GM04503 (cell line): ENCODE data around the gene SENP2.
"Not testable (repeated sequence)": the region's sequence is repeated elsewhere in the genome, so short reads cannot be mapped to it uniquely, and the experiment has no call there.

Experiments used
- DNase-seq: peaks from one replicate; pipeline ENCODE4 v3.0.0-alpha.2; 2012; ENCODE audit warnings: low read depth

The SENP2 gene

DNA sequence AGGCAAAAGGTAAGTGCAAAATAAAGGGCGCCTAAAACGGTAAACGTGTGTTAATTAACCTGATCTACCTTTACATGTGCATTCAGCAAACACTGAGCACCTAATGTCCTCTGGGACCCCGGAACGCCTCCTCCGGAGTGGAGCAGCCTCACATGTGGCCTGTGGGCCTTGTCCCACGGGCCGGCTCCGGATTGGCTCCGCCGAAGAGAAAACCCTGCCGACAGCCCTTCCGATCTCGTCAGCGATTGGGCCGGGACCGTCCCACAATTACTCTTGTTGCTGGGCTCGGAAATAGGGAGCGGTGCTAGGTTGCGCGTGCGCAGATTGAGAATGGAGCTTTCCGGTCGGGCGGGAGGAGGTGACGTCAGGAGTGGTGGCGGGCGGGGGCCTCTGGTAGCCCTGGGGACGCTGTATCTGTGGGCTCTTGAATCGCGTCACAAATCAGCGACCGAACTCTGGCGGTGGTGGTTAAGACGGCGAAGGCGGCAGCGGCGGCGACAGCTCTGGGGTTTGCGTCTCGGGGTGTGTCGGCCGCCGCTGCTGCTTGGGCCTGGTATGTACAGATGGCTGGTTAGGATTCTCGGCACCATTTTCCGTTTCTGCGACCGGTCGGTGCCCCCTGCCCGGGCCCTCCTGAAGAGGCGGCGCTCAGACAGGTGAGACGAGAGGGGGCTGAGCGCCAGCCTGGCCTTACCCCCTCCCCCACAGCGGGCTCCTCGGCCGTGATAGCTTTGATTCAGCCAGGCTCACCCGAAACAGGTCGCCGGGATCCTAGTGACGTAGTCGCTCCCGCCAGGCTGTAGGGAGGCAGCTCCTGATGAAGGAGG is at the start of gene SENP2:
TSS of gene SENP2 (plus strand) at position 437 of the 827 bp plus-strand sequence. CDS start at position 556, 119 bp downstream.
- peak; percentile 91 for DNase-seq

DNA sequence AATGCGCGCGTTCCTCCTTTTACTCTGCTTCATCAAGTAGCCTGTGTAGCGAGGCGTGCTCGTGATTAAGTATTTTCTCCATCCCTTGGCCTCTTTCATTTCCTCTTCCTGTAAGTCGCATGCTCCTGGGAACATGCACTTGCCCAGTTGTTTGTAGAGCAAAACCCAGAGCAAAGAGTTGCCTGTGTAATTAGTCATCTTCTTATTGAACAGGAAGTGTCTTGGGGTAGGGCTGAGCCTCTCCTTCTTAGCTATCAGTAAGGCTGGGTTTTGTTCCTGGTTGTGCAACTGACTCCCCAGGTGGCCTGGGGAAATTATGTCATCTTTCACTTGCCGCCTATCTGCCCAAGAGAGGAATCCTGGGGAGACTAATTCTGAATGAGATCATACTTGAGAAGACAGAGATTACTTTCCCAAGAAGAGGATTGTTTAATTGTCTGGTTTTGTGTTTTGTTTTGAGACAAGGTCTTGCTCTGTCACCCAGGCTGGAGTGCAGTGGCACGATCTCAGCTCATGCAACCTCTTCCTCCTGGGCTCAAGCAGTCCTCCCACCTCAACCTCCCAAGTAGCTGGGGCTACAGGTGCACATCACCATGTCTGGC is 48.6 kb upstream of the SENP2 start:
- peak; percentile 37 for DNase-seq

DNA sequence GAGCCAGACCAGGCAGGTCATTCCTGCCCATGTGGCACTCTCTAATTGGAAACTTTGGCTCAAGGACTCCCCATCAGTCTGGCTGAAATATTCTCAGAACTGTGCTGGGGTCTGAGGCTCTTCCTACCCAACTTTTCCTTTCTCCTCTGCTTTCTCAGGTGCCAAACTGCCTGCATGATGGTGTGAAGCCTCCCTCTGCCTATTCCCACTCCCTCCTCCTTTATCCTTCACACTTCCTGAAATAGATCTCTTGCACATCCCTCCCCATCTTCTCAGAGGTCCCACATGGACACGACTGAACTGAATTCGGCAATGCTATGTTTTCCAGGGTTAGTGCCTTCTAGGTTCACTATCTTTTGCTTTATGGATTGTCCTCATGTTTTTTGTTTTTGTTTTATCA is 46.2 kb upstream of the SENP2 start:
- no peak for DNase-seq

DNA sequence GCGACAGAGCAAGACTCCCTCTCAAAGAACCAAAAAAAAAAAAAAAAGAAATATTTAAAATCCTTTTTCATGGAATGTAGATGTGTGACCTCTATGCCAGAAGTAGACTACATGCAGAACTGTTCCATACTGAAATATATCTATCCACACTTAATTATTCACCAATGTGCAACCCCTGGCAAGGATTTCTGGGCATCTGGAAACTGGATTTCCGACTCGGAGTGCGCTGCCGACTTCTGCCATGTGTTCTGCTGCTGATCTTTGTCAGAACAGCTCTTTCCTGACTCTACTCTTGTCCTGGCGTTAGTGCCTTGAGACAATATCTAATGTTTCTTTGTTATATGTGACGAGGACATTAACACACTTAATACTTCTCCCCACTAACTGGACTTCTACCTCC is 45.4 kb upstream of the SENP2 start:
- no peak for DNase-seq

DNA sequence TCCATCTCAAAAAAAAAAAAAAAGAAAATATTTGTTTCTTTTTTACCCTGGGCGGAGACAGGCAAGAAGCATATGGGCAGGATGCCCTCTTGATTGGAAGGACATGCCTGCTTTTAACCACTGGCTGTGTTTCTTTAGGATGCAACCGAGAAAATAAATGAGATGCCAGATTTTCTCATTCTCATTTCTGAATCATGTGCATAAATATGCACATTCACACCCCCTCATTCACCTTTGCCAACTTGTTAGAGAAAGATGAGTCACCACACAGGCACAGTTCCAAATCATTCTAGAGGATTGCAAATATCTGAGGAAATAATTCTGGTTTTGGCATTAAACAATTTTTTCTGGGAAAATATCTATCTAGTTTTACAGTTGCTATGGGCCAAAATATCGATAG is 37.0 kb upstream of the SENP2 start:
- DNase-seq = peak; percentile 97

DNA sequence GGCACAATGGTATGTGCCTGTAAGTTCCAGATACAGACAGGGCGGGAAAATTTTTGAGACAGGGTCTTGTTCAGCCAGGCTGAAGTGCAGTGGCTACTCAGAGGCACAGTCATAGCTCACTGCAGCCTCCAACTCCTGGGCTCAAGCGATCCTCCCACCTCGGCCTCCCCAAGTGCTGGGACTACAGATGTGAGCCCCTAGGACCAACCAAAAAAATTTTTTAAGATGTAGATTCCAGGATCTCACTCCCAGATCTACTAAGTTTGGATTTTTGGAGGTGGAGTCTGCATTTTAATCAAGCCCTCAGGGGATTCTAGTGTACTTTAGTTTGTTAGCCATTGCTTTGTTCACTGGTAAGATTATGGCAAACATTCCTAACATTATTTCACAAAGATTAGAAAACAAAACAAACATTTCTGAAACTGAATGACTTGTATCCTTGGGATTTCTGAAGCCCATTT is 36.4 kb upstream of the SENP2 start:
- DNase-seq = peak; percentile 30

DNA sequence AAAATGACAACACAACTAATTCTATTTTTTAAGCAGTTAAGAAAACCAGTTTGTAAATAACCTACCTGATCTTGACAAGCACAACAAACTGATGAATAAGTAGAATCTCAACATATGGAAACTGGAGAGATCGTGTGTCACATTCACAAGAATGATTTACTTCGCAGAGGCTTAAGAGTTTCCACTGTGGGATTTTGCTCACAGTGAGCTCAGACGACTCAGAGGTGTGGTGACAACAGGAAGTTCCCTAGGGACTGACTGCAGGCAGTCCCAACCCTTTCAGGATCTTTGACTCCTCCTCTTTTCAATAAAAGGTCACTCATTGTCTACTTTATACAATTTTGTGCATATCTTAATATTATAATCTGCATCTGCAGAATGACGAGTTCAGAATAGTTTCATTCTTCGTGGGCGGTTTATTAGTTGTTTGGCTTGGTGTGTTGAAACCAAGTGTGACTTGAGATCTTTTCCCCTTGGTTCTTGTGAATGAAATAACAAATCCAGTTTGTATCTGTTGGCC is 33.7 kb upstream of the SENP2 start, which contains the start of gene LIPH:
TSS of gene LIPH (minus strand) at position 231 of the 520 bp plus-strand sequence. CDS start at position 114, 117 bp downstream.
- DNase-seq = no peak

DNA sequence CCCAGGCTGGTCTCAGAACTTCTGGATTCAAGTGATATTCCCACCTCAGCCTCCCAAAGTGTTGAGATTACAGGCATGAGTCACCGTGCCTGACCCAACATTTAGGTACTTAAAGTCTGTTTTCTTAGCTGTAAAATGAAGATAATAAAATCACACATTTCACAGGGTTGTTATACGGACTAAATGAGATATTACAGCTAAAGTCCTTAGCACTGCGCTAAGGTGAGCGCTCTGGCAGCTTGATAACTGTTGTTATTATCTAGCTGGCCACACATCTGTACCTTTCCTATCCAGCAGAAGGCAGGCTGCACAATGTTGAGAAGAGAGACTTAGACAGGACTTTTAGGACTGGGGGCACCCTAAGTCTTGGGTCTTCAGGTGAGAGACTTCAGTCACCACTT is 31.0 kb upstream of the SENP2 start:
- no peak for DNase-seq

DNA sequence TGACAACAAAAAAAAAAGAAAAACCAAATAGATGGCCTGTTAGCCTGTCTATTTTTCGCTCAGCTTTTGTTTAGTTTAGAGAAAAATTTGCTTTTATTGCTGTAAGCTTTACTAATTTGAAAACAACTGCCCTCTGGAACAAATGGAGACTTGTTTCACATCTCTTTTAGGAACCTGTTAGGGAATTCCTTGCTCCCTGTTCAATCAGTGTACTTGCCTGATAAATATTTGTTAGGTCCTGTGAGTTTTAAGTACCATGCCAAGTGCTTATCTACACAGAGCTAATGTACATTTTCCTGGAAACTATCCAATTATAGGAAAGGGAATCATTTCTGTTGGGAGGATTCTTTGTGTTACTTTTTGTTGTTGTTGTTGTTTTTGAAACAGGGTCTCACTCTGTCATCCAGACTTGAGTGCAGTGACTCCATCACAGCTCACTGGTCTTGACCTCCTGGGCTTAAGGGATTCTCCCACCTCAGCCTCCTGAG is 30.2 kb upstream of the SENP2 start:
- DNase-seq = no peak

DNA sequence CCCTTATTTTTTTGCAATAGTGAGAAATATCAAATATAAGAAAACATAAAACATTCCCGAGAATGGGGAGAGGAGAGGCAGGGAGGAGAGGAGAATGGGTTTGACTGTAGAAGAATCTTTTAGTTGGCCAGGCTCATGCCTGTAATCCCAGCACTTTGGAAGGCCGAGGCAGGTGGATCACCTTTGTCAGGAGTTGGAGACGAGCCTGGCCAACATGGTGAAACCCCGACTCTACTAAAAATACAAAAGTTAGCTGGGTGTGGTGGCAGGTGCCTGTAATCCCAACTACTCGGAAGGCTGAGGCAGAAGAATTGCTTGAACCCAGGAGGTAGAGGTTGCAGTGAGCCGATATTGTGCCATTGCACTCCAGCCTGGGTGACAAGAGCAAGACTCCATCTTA is 29.5 kb upstream of the SENP2 start:
- DNase-seq = not testable (repeated sequence)

DNA sequence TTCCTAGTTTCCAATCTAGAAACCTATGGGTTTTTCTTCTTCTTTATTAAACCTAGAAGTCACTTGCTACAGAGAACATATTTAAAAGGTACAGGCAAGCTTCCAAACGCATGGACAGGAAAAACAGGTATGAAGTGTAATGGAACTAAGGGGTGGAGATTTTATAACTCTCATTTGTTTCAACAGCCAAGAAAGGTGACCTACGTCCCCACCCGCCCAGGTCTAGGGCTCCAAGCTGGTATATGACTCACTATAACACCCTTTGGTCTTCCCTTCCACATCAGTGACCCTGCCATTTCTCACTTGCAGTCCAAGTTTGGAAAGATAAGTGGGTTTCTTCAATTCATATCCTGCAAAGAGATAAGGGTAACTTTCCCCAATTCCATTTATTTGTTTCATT is 27.7 kb upstream of the SENP2 start:
- DNase-seq = no peak

DNA sequence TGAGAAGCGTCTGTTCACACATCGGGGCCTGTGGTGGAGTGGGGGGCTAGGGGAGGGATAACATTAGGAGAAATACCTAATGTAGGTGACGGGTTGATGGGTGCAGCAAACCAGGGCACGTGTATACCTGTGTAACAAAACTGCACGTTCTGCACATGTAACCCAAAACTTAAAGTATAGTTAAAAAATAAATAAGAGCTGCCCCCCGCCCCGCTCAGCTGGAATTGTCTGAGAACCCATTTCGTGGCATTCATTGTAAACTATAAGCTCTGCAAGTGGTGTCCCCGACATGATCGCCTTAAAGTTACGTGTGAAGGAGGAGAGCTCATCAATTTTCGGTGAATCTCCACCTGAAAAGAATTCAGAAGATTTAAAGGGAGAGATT is 26.4 kb upstream of the SENP2 start:
- no peak for DNase-seq

DNA sequence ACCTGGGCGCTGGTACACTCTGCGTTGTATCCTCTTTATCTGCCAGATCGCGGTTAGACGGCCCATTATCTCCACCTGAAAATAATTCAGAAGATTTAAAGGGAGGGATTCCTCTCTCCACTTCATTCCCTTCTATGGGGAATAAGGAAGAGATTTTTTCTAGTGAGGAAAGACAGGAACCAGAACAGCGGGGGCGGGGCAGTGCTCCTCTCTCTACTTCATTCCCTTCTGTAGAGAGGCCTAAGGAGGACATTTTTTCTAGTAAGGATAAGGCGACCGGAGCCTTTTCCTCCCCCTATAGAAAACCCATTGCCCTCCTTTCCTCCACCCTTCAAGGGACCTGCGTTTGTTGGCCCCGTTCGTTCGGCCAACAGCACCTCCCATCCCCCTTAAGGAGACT is 25.4 kb upstream of the SENP2 start:
- no peak for DNase-seq

DNA sequence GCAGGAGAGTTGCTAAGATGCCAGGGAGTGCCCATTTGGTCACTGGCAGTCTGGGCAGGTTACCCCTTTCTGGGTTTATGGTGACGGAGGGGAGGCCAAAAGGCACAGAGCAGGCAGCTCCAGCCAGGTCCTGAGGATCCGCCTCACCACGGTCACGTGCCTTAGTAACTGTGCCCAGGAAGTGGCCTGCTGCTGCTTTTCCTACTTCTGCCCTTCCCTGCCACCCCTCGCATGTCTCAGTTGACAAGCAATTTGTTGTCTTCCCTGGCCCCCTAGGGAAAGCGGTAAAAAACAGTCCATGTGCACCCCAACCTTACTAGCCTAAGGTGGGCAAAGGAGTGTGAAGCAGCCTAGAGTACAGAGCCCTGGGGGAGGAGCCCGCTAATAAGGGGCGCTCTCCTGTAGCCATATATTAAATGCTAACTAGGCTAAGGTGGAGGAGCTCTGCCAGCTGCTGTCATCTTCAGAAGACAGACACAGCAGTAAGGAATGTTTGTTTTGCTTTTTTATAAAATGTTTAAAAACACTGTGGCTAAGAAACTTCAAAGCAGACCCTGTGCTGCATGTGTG is 24.6 kb upstream of the SENP2 start:
- no peak for DNase-seq

DNA sequence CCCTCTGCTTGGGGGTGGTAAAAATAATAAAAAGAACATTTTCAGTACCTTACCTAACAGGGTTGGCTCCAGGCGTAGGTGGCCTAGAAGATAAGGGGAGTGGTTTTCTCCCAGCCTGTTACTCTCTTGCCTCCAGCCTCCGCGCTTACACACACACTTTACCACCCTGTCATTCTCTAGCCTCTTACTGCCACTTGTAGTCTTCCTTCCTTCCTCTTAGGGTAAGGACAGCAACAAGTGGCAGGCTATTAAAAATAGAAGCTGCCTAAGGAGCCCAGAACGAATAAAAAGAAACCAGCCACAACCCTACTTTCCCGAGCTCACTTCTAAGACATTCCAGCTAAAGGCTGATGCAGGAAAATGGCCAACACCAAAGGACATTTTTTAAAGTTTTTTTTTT is 24.1 kb upstream of the SENP2 start:
- no peak for DNase-seq

DNA sequence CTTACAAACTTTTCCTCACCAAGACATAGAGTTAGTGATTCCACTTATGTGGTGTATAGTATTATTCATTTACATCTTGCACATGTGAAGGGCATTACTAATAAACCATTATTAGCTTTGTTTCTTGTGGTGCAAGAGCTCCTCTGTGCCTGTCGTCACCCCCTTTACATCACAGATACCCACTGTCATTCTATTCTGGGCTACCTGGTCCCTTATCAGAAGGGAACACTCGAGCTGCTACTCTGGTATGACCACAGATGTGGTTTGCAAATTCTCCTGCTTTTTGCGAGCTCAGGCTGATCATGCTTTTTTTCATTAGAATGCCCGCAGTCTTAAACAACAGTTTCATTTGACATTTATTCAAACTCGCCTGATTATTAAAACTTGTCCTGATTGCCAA is 13.9 kb upstream of the SENP2 start:
- DNase-seq = no peak

DNA sequence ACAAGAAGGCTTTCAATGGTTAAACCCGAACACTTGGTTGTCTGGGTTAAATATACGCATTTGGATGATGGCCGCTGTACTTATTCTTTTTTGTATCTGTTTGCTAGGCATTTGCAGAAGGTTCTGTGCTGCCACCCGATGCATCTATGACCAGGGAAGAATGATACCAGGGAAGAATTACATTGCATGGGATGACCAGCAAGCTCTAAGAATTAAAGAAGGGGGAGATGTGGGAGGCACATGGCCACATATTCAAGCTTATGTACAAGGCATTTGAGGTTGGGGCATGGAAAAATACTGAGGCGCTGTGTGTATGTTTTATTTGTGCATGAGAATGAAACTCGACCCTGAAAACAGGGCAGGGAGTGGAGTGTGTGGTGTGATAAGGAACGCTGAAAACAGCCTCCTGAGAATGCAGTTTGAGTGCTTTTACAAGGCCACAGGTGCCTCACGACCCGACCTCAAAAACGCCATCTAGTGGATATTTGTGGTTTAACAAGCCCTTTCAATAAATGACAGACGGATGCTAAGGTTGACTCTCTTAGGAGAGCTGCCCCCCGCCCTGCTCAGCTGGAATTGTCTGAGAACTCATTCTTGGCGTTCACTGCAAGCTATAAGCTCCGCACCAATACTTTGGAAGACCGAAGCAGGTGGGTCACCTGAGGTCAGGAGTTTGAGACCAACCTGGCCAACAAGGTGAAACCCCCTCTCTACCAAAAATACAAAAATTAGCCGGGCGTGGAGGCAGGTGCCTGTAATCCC is 10.8 kb upstream of the SENP2 start:
- not testable (repeated sequence) for DNase-seq

DNA sequence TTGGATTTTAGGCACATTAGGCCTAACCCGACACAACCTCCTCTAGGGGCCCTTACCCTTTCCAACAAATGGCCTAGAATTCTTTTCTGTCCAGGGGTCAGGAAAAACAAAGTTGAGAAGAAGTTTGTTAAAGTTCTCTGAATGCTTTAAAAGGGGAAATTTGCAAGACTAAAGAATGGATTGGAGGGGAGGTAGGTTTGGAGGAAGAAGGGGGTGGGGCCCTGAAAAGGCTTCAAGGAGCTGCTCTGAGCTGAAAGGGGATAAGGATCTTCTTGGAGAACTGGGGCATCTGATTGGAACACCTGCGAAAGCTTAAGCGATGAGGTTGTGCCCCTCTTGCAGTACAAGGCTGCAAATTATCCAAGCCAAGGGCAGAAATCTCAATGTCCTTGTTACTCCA is 3.9 kb upstream of the SENP2 start:
- no peak for DNase-seq

DNA sequence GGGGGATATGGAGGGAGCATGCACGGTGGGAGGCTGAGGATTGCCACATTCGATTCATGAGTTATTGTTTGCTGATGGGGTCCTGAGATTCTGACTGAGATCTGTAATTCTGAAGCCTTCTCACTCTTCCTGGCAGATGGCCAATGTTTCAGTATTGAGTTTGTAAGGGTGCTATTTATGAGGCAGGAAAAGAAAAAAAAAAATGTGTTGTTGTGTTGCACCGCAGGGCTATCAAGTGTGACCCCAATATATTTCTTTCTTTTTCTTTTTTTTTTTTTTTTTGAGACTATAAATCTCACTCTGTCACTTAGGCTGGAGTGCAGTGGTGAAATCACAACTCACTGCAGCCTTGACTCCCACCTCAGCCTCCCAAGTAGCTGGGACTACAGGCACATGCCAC is 3.2 kb upstream of the SENP2 start:
- no peak for DNase-seq

DNA sequence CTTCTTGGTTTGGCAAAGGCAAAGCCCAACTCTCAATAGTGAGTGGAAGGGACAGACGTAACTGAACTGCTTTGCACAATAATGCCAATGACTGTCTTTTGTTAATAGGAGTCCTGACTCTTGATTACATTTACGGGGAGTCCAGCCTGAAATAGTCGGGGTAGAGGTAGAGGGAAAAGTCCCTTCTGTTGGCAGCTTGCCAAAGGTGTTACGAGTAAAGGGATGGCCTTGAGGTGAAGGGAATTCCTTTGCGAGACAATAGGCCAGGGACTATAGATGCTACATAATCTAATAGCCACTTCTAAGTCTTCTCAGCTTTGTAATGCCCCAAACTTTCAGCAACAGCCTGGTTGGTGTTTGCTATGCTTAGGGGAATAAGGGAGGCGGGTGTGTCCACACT is 2.2 kb upstream of the SENP2 start:
- DNase-seq = no peak

DNA sequence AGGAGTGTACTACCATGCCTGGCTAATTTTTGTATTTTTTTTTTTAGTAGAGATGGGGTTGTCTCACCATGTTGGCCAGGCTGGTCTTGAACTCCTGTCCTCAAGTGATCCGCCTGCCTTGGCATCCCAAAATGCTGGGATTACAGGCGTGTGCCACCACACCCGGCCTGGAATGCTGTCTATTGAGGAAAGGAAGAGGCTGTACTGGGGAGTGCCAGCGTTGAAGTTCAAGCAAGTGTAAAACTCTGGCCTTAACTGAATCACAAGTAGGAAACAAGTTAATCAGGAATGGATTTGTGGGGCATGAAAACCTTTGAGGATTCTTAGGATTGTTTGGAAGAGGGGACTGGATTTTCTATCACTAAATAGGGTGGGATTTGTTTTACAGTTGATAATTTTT is 1.4 kb upstream of the SENP2 start:
- no peak for DNase-seq

DNA sequence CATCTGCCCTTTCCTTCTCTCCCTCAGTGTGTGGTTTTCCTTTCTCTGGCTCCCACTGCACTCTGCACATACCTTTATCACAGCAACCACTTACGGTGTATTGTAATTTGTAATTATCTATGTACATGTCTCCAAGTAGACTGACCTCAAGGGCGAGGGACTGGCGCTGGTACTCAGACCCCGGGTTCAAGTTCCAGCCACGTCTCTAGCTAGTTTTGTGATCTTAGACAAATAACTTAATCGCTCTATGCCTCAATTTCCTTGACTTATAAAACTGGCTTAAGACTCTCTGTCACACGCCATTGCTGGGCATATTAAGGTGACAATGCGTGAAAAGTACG is 607 bp upstream of the SENP2 start:
- DNase-seq = no peak
